ES-I3 (cell line): ENCODE data around the gene MKLN1.
"Not testable (repeated sequence)": the region's sequence is repeated elsewhere in the genome, so short reads cannot be mapped to it uniquely, and the experiment has no call there.

ENCODE experiments used
- H3K36me3 ChIP-seq: 2 replicates; pipeline ENCODE4 v1.6.1; 2013; ENCODE audit warnings: mild to moderate bottlenecking, low read length, control low read depth, moderate library complexity; ENCODE audit not compliant: insufficient read depth
- H3K4me1 ChIP-seq: 2 replicates; pipeline ENCODE4 v1.6.1; 2013; ENCODE audit warnings: mild to moderate bottlenecking, control low read depth, low read length; ENCODE audit not compliant: insufficient read depth
- H3K9ac ChIP-seq: 2 replicates; pipeline ENCODE4 v1.6.1; 2013; ENCODE audit warnings: low read depth, mild to moderate bottlenecking, low read length, moderate library complexity
- H3K9me3 ChIP-seq: 2 replicates; pipeline ENCODE4 v1.6.1; 2013; ENCODE audit warnings: mild to moderate bottlenecking, low read length, moderate library complexity; ENCODE audit not compliant: control insufficient read depth, insufficient read depth

Gene MKLN1

DNA sequence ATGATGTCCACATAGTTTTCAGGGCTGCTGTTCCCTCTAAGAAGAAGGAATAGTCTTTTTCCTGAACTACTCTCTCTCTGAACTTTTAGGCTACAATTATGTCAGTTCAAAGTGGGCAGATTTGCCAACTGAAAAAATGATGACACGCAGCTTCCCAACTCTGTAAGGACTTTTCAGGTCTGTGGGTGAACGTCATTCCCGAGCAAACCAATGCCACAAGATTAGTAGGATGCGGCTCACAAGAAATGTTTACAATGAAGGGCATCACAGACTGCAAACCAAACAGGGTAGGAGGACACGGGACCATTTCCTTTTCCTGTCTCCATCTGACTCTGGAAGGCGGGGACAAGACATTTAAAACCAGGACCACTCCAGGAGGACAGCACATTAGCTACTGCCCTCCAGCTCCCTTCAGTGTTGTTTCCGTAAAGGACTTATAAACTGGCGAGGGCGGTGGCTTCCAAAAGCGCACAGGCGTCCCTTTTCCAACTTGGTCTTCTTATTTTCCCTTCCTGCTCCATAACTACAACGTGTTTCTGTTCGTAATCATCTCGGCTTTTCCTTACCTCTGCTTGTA lies 539 bp upstream of the MKLN1 start:
- Histone ChIP-seq H3K9me3 (no peaks in the 10 kb centered on the region), H3K36me3 (no peaks in the 10 kb centered on the region), H3K4me1 (peaks cover 8% of the 10 kb centered on the region), H3K9ac (peak overlapping the region; percentile 88)

DNA sequence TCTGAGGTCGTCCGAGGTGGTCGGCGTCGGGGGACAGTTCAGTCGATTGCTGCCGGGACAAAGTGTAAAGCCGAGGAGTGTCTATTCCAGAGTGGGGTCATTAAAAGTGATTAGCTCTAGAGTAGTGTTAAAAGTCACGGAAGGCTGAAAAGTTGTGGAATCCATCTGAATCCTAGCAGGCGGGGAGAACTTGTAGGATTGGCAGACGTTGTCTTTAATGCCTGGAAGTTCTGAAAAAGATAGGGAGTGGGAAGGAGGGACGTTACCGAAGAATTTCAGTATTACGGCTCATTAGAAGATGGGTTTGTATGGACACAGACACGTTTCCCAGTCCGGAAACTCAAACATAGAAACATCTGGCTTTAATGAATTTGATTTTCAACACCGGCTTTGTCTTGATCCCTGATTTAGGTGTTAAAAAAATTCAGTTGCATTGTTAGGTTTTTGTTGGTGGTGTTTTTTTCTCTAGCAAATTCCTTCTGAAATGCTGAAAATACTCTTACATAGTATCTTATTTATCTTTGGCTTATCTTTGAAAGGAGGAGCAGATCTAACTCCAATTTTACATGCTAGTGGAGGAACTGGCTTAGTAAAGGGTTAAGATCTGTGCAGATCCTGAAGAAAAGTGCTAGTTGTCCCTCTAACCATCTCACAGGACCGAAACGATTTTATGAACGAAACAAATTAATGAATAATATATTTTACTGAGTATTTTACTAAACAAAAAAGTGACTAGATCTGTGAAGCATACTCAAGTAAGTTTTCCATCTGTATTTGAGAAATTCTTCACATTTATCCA lies 900 bp downstream of the MKLN1 start:
- Histone ChIP-seq H3K9me3 (no peaks in the 10 kb centered on the region), H3K36me3 (no peaks in the 10 kb centered on the region), H3K9ac (peak overlapping the region; percentile 88), H3K4me1 (peaks cover 8% of the 10 kb centered on the region)

DNA sequence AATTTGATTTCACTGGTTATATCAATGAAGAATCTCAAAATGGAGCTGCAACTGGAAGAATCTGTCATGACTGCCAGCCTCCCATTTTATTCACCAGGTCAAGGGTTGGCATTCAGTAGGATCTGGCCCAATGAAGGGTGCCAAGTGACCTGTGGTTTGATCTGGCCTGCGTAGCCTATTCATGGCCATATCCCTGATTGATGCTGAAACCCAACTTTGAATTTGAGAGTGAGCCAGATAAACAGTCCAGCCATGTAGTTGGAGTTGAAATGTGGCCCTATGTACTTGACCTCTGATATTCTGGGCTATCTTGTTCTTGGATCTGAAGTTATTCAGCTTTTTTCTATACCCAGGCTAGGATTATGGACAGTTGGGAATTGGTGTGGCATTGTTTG lies 1.5 kb downstream of the MKLN1 start:
- Histone ChIP-seq H3K9me3 (no peaks in the 10 kb centered on the region), H3K4me1 (peaks cover 8% of the 10 kb centered on the region), H3K36me3 (no peaks in the 10 kb centered on the region), H3K9ac (peak overlapping the region; percentile 88; the same call in 1 of the 2 replicates)

DNA sequence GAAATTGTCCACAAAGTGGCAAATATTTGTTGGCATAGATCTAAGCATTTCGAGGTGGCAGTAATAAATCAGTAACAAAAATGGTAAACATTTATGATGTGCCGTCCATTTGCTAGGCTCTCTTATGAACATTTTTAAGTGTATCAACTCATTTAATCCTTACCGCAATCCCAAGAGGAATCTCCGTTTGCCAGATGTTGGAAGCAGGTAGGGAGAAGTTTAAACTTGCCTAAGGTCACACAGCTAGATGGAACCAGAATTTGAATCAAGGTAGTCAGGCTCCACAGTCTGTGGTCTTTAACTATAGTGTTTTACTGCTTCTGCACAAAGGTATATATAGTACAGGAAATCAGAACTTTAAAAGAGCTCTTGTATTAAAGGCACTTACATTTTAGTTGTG lies 2.6 kb downstream of the MKLN1 start:
- no peak overlapping the region for H3K9ac ChIP-seq
- no peaks in the 10 kb centered on the region for H3K36me3 ChIP-seq
- H3K9me3 ChIP-seq: no peaks in the 10 kb centered on the region
- H3K4me1 ChIP-seq: peaks cover 8% of the 10 kb centered on the region

DNA sequence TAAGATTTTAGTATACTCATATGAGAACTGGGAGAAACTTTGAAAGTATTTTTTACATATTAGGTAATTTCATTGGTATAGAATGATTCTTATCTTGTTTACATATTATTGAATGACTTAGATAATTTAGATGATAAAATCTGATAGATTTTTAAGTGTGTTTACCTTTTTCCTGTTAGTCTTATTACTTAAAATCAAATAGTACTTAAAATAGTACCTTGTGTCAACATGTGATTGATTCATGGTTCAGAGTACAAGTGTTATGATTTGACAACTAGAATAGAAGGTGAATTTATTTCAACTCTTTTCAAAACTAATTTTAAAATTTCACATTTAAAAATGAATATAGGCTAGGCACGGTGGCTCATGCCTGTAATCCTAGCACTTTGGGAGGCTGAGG lies 4.1 kb downstream of the MKLN1 start:
- H3K4me1 ChIP-seq: peaks cover 8% of the 10 kb centered on the region
- no peak overlapping the region for H3K9ac ChIP-seq
- no peaks in the 10 kb centered on the region for H3K9me3 ChIP-seq
- H3K36me3 ChIP-seq: no peaks in the 10 kb centered on the region

DNA sequence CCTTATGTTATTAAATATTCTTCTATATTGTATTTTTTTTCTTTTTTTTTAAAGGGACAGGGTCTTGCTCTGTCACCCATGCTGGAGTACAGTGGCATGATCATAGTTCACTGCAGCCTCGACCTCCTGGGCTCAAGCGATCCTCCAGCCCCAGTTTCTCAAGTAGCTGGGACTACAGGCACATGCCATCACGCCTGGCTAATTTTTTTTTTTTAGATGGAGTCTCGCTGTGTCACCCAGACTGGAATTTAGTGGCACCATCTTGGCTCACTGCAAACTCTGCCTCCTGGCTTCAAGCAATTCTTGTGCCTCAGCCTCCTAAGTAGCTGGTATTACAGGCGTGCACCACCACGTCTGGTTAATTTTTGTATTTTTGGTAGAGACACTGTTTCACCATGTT lies 5.1 kb downstream of the MKLN1 start:
- not testable (repeated sequence) for H3K9ac ChIP-seq, H3K36me3 ChIP-seq, H3K9me3 ChIP-seq

DNA sequence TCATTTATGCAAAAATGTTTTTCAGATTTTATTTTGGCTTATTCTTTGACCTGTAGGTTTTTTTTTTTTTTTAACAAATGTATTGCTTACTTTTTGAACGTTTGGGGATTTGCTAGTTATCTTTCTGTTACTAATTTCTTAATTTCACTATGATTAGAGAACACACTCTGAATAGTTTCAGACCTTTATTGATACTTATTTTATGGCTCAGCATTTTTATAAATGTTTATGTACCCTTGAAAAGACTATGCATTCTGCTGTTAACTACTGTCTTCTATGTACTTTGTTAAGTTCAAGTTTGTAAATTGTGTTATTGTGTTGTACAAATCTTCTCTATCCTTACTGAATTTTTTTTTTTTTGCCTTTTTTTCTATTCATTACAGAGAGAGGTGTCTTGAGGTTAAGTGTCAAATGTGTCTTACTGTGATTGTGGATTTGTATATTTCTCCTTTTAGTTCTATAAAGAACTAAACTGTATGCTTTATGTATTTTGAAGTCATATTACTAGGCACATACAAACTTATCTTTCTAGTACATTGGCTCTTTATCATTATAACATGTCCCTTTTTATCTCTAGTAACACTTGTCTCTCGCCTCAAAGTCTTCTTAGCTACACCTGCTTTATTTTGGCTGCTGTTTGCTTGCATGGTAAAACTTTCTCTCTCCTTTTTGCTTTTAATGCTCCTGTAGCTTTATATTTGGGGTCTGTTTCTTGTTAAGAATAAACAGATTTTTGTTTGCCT lies 8.1 kb downstream of the MKLN1 start:
- Histone ChIP-seq H3K9ac (no peak overlapping the region), H3K9me3 (no peaks in the 10 kb centered on the region), H3K4me1 (no peaks in the 10 kb centered on the region), H3K36me3 (no peaks in the 10 kb centered on the region)

More for the DNA sequence above, 5.1 kb downstream of the MKLN1 start:
- H3K4me1 ChIP-seq: not testable (repeated sequence)

DNA sequence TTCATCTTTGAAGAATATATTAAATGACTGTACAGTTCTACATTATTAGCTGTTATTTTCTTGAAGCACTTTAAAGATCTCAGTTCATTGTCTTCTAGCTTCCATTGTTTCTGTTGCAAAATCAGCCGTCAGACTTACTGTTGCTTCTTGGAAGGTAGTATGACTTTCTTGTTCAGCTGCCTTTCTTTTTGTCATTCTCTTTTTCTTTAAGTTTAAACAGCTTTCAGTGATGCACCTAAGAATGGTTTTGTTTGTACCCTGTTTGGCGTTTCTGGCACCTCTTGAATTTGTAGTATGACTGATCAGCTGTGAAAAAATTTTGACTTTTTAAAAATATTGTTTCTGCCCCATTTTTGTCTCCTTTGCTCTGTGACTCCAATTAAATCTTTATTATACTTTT lies 9.3 kb downstream of the MKLN1 start:
- H3K36me3 ChIP-seq: no peaks in the 10 kb centered on the region
- peaks cover 7% of the 10 kb centered on the region for H3K4me1 ChIP-seq
- H3K9ac ChIP-seq: no peak overlapping the region
- no peaks in the 10 kb centered on the region for H3K9me3 ChIP-seq

DNA sequence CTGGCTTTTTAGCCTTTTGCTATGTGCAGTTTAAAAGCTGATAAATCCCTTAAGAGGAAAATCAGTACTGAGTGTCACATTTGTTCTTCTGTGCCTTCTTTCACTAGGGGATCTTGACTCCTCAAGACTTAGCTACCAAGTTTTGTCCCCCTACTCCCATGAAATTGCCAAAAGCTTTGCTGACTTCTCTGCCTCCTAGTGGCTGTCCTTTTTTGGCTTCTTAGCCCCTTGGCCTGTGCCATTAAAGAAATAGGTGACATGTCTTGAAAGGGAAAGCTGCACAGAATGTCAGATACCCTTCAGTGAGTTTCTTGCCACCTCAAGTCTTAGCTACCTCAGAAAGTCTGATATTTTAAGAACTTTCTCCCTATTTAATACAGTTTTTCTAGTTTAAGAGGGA lies 10.5 kb downstream of the MKLN1 start:
- peaks cover 7% of the 10 kb centered on the region for H3K4me1 ChIP-seq
- no peak overlapping the region for H3K9ac ChIP-seq
- no peaks in the 10 kb centered on the region for H3K36me3 ChIP-seq
- no peaks in the 10 kb centered on the region for H3K9me3 ChIP-seq

DNA sequence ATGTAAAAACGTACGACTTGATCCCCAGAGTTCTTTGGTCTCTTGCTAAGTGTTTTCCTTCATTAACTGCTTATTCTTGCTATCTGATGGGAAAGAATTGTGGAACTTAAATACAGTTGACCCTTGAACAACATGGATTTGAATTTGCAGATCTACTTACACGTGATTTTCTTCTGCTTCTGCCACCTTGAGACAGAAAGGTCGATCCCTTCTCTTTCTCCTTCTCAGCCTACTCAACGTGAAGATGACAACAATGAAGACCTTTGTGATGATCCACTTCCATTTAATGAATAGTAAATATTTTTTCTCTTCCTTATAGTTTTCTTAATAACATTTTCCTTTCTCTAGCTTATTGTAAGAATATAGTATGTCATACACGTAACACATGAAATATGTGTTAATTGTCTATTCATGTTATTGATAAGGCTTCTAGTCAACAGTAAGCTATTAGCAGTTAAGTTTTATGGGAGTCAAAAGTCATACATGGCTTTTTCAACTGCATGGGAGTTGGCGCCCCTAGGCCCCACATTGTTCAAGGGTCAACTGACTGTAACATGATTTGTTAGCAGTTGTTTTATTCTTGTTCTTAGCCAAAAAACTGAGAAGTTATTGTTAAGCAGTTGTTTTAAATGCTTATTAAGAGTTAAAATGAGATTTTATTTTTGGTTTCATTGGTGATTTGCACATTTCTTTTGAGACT lies 11.2 kb downstream of the MKLN1 start:
- Histone ChIP-seq H3K9me3 (no peaks in the 10 kb centered on the region), H3K36me3 (no peaks in the 10 kb centered on the region), H3K9ac (no peak overlapping the region), H3K4me1 (peaks cover 7% of the 10 kb centered on the region)

DNA sequence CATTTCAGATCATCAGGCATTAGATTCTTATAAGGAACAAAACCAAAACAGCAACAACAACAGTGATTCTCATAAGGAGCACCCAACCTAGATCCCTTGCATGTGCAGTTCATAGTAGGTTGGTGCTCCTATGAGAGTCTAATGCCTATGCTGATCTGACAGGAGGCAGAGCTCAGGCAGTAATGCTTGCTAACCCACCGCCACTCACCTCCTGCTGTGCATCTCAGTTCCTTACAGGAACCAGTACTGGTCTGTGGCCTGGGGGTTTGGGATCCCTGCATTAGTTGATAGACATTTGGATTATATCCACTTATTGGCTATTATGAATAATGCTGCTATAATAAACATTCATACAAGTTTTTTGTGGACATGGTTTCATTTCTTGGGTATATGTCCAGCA lies 14.0 kb downstream of the MKLN1 start:
- Histone ChIP-seq H3K9ac (no peak overlapping the region), H3K9me3 (no peaks in the 10 kb centered on the region), H3K36me3 (no peaks in the 10 kb centered on the region), H3K4me1 (peaks cover 10% of the 10 kb centered on the region)

DNA sequence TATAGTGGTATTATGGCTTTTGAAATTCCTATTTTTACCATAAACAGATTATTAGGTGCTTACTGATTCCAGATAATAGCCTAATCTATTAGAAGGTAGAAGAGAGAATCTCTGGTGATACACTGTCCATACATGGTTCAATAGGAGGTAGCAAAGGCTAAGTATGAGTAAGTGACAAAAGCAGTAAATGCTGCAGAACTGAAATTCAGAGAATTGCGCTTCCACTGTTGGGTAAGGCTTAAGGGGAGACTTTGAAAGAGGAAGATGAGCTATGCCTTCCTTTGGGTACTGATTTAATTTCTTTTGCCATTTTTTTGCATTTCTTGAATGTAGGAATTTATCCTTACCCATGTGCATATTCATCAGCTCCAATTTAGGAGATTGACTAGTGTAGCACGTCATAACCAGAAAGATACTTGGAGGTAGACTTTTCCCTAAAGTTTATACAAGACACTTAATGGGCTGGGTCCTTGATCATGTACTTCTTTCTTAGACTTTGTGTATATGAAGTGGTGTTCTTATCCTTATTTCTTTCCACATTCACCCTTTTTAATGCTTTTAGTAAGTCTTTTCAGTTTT lies 15.3 kb downstream of the MKLN1 start:
- H3K4me1 ChIP-seq: peaks cover 23% of the 10 kb centered on the region
- no peak overlapping the region for H3K9ac ChIP-seq
- H3K36me3 ChIP-seq: no peaks in the 10 kb centered on the region
- H3K9me3 ChIP-seq: no peaks in the 10 kb centered on the region

DNA sequence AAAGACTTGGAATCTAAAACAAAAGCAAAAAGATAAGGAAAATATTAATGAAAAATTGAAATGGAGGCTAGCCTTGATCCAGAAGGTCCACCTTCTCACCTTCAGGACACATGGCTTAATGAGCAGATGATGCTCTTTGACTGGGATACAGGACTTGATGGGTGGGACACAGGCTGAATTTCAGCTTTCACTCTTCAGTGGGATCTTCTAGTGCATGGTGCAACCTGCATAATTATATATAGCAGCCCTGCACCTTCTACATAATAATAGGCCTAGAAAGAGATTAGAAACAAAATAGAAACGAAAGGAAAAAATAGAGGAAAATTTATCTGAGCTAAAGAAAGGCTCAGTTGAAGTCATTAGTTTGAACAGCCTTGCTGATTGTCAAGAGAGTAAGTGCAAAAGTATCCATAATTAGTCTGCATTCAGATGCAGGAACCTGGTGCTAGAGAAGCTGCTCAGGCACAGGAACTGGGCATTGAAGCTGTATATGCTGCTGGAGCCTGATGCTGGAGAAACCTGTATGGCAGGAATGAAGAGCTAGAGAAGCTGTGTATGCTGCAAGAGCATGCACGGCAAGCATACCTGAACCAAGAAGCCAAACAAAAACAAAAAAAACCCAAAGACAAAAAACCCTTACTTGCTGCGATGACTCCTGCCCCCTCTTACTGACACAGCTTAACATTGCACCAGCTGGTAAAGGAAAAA lies 19.4 kb downstream of the MKLN1 start:
- Histone ChIP-seq H3K9ac (no peak overlapping the region), H3K36me3 (no peaks in the 10 kb centered on the region), H3K4me1 (peaks cover 17% of the 10 kb centered on the region), H3K9me3 (0 out of 2 replicates have a peak, but pooled peaks cover 2% of the 10 kb centered on the region)

DNA sequence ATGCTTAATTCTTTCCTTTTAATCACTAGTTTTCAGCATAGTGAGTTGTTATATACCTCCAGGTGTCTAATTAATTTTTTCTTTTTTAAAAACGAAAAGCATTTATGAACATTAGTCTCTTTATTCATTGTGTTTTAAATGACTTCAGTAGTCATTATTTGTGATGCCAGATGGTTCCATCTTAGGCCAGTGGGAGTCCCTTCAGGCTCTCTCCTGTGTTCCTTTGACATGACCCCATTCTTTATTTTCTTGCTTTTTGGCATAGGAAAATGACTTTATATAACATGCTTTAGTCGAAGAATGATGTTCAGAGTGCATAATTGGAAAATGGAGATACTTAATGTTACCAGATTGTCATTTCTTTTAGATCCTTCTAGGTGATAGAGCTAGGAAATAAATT lies 24.4 kb downstream of the MKLN1 start:
- Histone ChIP-seq H3K36me3 (no peaks in the 10 kb centered on the region), H3K4me1 (peaks cover 11% of the 10 kb centered on the region), H3K9me3 (0 out of 2 replicates have a peak, but pooled peaks cover 2% of the 10 kb centered on the region), H3K9ac (no peak overlapping the region)
